ENCODE data around the gene KCNMB1. TPM values are rescaled to one million over a fixed set of nuclear protein-coding genes. Genes with fewer than 3 reads are reported as not detected.

Gene KCNMB1
- total RNA-seq, 1 donor from 2014 or later = 0.76 TPM

GRCh38 chr5:170420806-170421412 lies 31.7 kb upstream of the KCNMB1 start:
- intact Hi-C loops (cut with DNase I) = loop anchor here (1.0 to 10.0 kb wide), 3 partner anchors 56 to 316 kb away; partner anchors contain the start of gene FOXI1
- DNase-seq (ENCODE audit: missing footprints) (no peak), ATAC-seq (peak; percentile 71)

GRCh38 chr5:170419643-170420042 lies 30.5 kb upstream of the KCNMB1 start:
- no peak for ATAC-seq
- no peak for DNase-seq (ENCODE audit: missing footprints)
- intact Hi-C loops (cut with DNase I) = loop anchor here (10.0 kb wide), 2 partner anchors 55 to 315 kb away; partner anchors contain the start of gene FOXI1

- DNase-seq (ENCODE audit: missing footprints) (no peak), ATAC-seq (no peak)
- intact Hi-C loops (cut with DNase I) = no loop called here
Observed at GRCh38 chr5:170418736-170419135, 29.6 kb upstream of the KCNMB1 start.

- no peak for ATAC-seq
- intact Hi-C loops (cut with DNase I) = no loop called here
- no peak for DNase-seq (ENCODE audit: missing footprints)
Observed at GRCh38 chr5:170416526-170416925, 27.4 kb upstream of the KCNMB1 start.

GRCh38 chr5:170414786-170415185 lies 25.6 kb upstream of the KCNMB1 start:
- DNase-seq (ENCODE audit: missing footprints) (no peak), ATAC-seq (no peak)
- intact Hi-C loops (cut with DNase I) = no loop called here

GRCh38 chr5:170413897-170414296 lies 24.7 kb upstream of the KCNMB1 start:
- DNase-seq (ENCODE audit: missing footprints) (no peak), ATAC-seq (no peak)
- intact Hi-C loops (cut with DNase I) = no loop called here

- intact Hi-C loops (cut with DNase I) = no loop called here
- no peak for ATAC-seq
Observed at GRCh38 chr5:170411100-170411499, 21.9 kb upstream of the KCNMB1 start.

GRCh38 chr5:170410401-170410800 lies 21.2 kb upstream of the KCNMB1 start:
- ATAC-seq (no peak), DNase-seq (ENCODE audit: missing footprints) (no peak)
- intact Hi-C loops (cut with DNase I) = no loop called here

More at GRCh38 chr5:170411100-170411499, 21.9 kb upstream of the KCNMB1 start:
- no peak for DNase-seq (ENCODE audit: missing footprints)

- intact Hi-C loops (cut with DNase I) = no loop called here
- DNase-seq (ENCODE audit: missing footprints) (no peak), ATAC-seq (no peak)
Observed at GRCh38 chr5:170408877-170409660, 19.9 kb upstream of the KCNMB1 start.

- DNase-seq (ENCODE audit: missing footprints) (no peak), ATAC-seq (peak; percentile 90)
- intact Hi-C loops (cut with DNase I) = no loop called here
Observed at GRCh38 chr5:170408226-170408625, 19.1 kb upstream of the KCNMB1 start.

GRCh38 chr5:170407062-170407461 lies 17.9 kb upstream of the KCNMB1 start:
- intact Hi-C loops (cut with DNase I) = no loop called here

GRCh38 chr5:170405817-170406216 lies 16.6 kb upstream of the KCNMB1 start:
- DNase-seq (ENCODE audit: missing footprints) (no peak), ATAC-seq (no peak)
- intact Hi-C loops (cut with DNase I) = no loop called here

More at GRCh38 chr5:170407062-170407461, 17.9 kb upstream of the KCNMB1 start:
- no peak for ATAC-seq
- DNase-seq (ENCODE audit: missing footprints) = no peak

GRCh38 chr5:170404398-170404797 lies 15.2 kb upstream of the KCNMB1 start:
- intact Hi-C loops (cut with DNase I) = loop anchor here (5.0 kb wide), 1 partner anchor 137 kb away; no protein-coding TSS in a partner anchor
- no peak for DNase-seq (ENCODE audit: missing footprints)
- no peak for ATAC-seq

GRCh38 chr5:170403675-170404074 lies 14.5 kb upstream of the KCNMB1 start:
- ATAC-seq = no peak
- DNase-seq (ENCODE audit: missing footprints) = no peak
- intact Hi-C loops (cut with DNase I) = loop anchor here (5.0 kb wide), 1 partner anchor 136 kb away; no protein-coding TSS in a partner anchor

- intact Hi-C loops (cut with DNase I) = loop anchor here (5.0 kb wide), 1 partner anchor 135 kb away; no protein-coding TSS in a partner anchor
- no peak for DNase-seq (ENCODE audit: missing footprints)
Observed at GRCh38 chr5:170402508-170402907, 13.3 kb upstream of the KCNMB1 start.

GRCh38 chr5:170397059-170397458 lies 7.9 kb upstream of the KCNMB1 start:
- ATAC-seq (no peak), DNase-seq (ENCODE audit: missing footprints) (no peak)
- intact Hi-C loops (cut with DNase I) = no loop called here

More at GRCh38 chr5:170402508-170402907, 13.3 kb upstream of the KCNMB1 start:
- ATAC-seq = no peak

- DNase-seq (ENCODE audit: missing footprints) = no peak
- intact Hi-C loops (cut with DNase I) = no loop called here
Observed at GRCh38 chr5:170393958-170394357, 4.8 kb upstream of the KCNMB1 start.

GRCh38 chr5:170393235-170393634 lies 4.1 kb upstream of the KCNMB1 start:
- ATAC-seq (peak; percentile 33), DNase-seq (ENCODE audit: missing footprints) (no peak)
- intact Hi-C loops (cut with DNase I) = no loop called here

More at GRCh38 chr5:170393958-170394357, 4.8 kb upstream of the KCNMB1 start:
- ATAC-seq = no peak

- intact Hi-C loops (cut with DNase I) = no loop called here
- no peak for ATAC-seq
- DNase-seq (ENCODE audit: missing footprints) = no peak
Observed at GRCh38 chr5:170390472-170390871, 1.3 kb upstream of the KCNMB1 start.

- peak; percentile 44 for ATAC-seq
- intact Hi-C loops (cut with DNase I) = no loop called here
- no peak for DNase-seq (ENCODE audit: missing footprints)
Observed at GRCh38 chr5:170389550-170389892, 354 bp upstream of the KCNMB1 start.

Data from Right ventricle myocardium inferior (tissue), 1 donor.